ENCODE data around the gene CAPZB.
A peak's percentile ranks its signal among the peaks of the same experiment; 100 is the strongest.
"Not testable (repeated sequence)": the region's sequence is repeated elsewhere in the genome, so short reads cannot be mapped to it uniquely, and the experiment has no call there.

CAPZB gene

GRCh38 chr1:19525607-19526545 is 40.5 kb upstream of the CAPZB start:
- no peak overlapping the region for H3K4me3 ChIP-seq (ENCODE audit: low read depth, low read length)
- TF ChIP-seq CTCF (conservative IDR thresholded peaks at IDR 0.05; ENCODE audit: low read depth, low read length) = no peak
- no peak for DNase-seq (ENCODE audit: low read depth)

- no peak for DNase-seq (ENCODE audit: low read depth)
- no peak overlapping the region for H3K4me3 ChIP-seq (ENCODE audit: low read depth, low read length)
- no peak for TF ChIP-seq CTCF (conservative IDR thresholded peaks at IDR 0.05; ENCODE audit: low read depth, low read length)
Observed at GRCh38 chr1:19524791-19525190, 39.5 kb upstream of the CAPZB start.

GRCh38 chr1:19522570-19522969 is 37.2 kb upstream of the CAPZB start:
- not testable (repeated sequence) for H3K4me3 ChIP-seq (ENCODE audit: low read depth, low read length); DNase-seq (ENCODE audit: low read depth)

GRCh38 chr1:19521411-19521810 is 36.1 kb upstream of the CAPZB start:
- no peak for DNase-seq (ENCODE audit: low read depth)
- H3K4me3 ChIP-seq (ENCODE audit: low read depth, low read length) = no peak overlapping the region
- no peak for TF ChIP-seq CTCF (conservative IDR thresholded peaks at IDR 0.05; ENCODE audit: low read depth, low read length)

- no peak overlapping the region for H3K4me3 ChIP-seq (ENCODE audit: low read depth, low read length)
- DNase-seq (ENCODE audit: low read depth) = no peak
- no peak for TF ChIP-seq CTCF (conservative IDR thresholded peaks at IDR 0.05; ENCODE audit: low read depth, low read length)
Observed at GRCh38 chr1:19517017-19517416, 31.7 kb upstream of the CAPZB start.

- no peak for TF ChIP-seq CTCF (conservative IDR thresholded peaks at IDR 0.05; ENCODE audit: low read depth, low read length)
- no peak overlapping the region for H3K4me3 ChIP-seq (ENCODE audit: low read depth, low read length)
- DNase-seq (ENCODE audit: low read depth) = no peak
Observed at GRCh38 chr1:19515201-19515600, 29.9 kb upstream of the CAPZB start.

- TF ChIP-seq CTCF (conservative IDR thresholded peaks at IDR 0.05; ENCODE audit: low read depth, low read length) = no peak
- DNase-seq (ENCODE audit: low read depth) = peak; percentile 95
- no peak overlapping the region for H3K4me3 ChIP-seq (ENCODE audit: low read depth, low read length)
Observed at GRCh38 chr1:19514391-19514831, 29.1 kb upstream of the CAPZB start.

Measured in choroid plexus epithelial cell (primary cell).